Measurements from ENCODE around the gene NCOA3.

The NCOA3 gene

GRCh38 chr20:47645632-47646031, 143.9 kb downstream of the NCOA3 start:
- no peak for DNase-seq

- no peak for DNase-seq
Observed at GRCh38 chr20:47647994-47648393, 146.3 kb downstream of the NCOA3 start.

- no peak for DNase-seq
Observed at GRCh38 chr20:47648943-47649342, 147.3 kb downstream of the NCOA3 start.

GRCh38 chr20:47652301-47652700, 150.6 kb downstream of the NCOA3 start:
- DNase-seq, result no peak

- no peak for DNase-seq
Observed at GRCh38 chr20:47652794-47653193, 151.1 kb downstream of the NCOA3 start.

GRCh38 chr20:47653869-47654268, 152.2 kb downstream of the NCOA3 start:
- no peak for DNase-seq

- no peak for DNase-seq
Observed at GRCh38 chr20:47654370-47654769, 152.7 kb downstream of the NCOA3 start.

GRCh38 chr20:47655635-47656034, 153.9 kb downstream of the NCOA3 start:
- DNase-seq, result no peak

- DNase-seq, result no peak
Observed at GRCh38 chr20:47656318-47656717, 154.6 kb downstream of the NCOA3 start.

GRCh38 chr20:47659904-47660601, 158.4 kb downstream of the NCOA3 start:
- no peak for DNase-seq

GRCh38 chr20:47660602-47660905, 158.9 kb downstream of the NCOA3 start:
- no peak for DNase-seq

GRCh38 chr20:47660983-47661700, 159.5 kb downstream of the NCOA3 start:
- DNase-seq, result no peak

- DNase-seq, result no peak
Observed at GRCh38 chr20:47661714-47662113, 160.0 kb downstream of the NCOA3 start.

GRCh38 chr20:47662483-47663353, 161.0 kb downstream of the NCOA3 start:
- no peak for DNase-seq

GRCh38 chr20:47663354-47664067, 161.8 kb downstream of the NCOA3 start:
- peak; percentile 76 for DNase-seq

- DNase-seq, result no peak
Observed at GRCh38 chr20:47664068-47664437, 162.4 kb downstream of the NCOA3 start.

GRCh38 chr20:47664744-47665143, 163.1 kb downstream of the NCOA3 start:
- no peak for DNase-seq

- DNase-seq, result no peak
Observed at GRCh38 chr20:47665221-47665991, 163.7 kb downstream of the NCOA3 start.

- DNase-seq, result no peak
Observed at GRCh38 chr20:47666304-47666703, 164.6 kb downstream of the NCOA3 start.

- no peak for DNase-seq
Observed at GRCh38 chr20:47667086-47667485, 165.4 kb downstream of the NCOA3 start.

- no peak for DNase-seq
Observed at GRCh38 chr20:47667531-47668312, 166.0 kb downstream of the NCOA3 start.
